Smooth muscle cell (in vitro differentiated cells): Measurements from ENCODE around the gene ASXL3. TPM values are rescaled to one million over a fixed set of nuclear protein-coding genes. Genes with fewer than 3 reads are reported as not detected.

Experiments used
- DNase-seq: peaks from one replicate; lab custom pipeline; 2025; ENCODE audit not compliant: unreplicated experiment; lab: John Stamatoyannopoulos, UW
- H2AFZ ChIP-seq: fragments of 200-600 bp; sonication (generic); 2 replicates; pipeline ENCODE4 v1.6.0; 2016; ENCODE audit warnings: antibody characterized with exemption, low read depth, mild to moderate bottlenecking
- H3F3A ChIP-seq: fragments of 200-600 bp; sonication (generic); 2 replicates; pipeline ENCODE4 v1.6.0; 2017; ENCODE audit warnings: antibody characterized with exemption, low read depth
- H3K27ac ChIP-seq: fragments of 200-600 bp; sonication (generic); 2 replicates; pipeline ENCODE4 v1.5.1; 2016; ENCODE audit warnings: low read depth, mild to moderate bottlenecking
- H3K27me3 ChIP-seq: fragments of 200-600 bp; sonication (generic); 2 replicates; pipeline ENCODE4 v1.6.1; 2016; ENCODE audit warnings: low read depth, mild to moderate bottlenecking
- H3K36me3 ChIP-seq: fragments of 200-600 bp; sonication (generic); 2 replicates; pipeline ENCODE4 v1.5.1; 2016; ENCODE audit warnings: low read depth
- H3K4me1 ChIP-seq: fragments of 200-600 bp; sonication (generic); 2 replicates; pipeline ENCODE4 v1.5.1; 2016; ENCODE audit warnings: low read depth
- H3K4me2 ChIP-seq: fragments of 200-600 bp; sonication (generic); 2 replicates; pipeline ENCODE4 v1.6.0; 2016; ENCODE audit warnings: mild to moderate bottlenecking
- H3K4me3 ChIP-seq: fragments of 200-600 bp; sonication (generic); 2 replicates; pipeline ENCODE4 v1.5.1; 2016; ENCODE audit warnings: mild to moderate bottlenecking
- H3K79me2 ChIP-seq: fragments of 200-600 bp; sonication (generic); 2 replicates; pipeline ENCODE4 v1.6.0; 2016; ENCODE audit warnings: low read depth, mild to moderate bottlenecking
- H3K9ac ChIP-seq: fragments of 200-600 bp; sonication (generic); 2 replicates; pipeline ENCODE4 v1.6.0; 2016; ENCODE audit warnings: low read depth
- H3K9me3 ChIP-seq: fragments of 200-600 bp; sonication (generic); replicated peaks from 2 replicates; pipeline ENCODE4 v1.5.1; 2016; ENCODE audit warnings: low read depth
- H4K20me1 ChIP-seq: fragments of 200-600 bp; sonication (generic); 2 replicates; pipeline ENCODE4 v1.6.0; 2016; ENCODE audit warnings: low read depth
- CTCF ChIP-seq: fragments of 200-600 bp; sonication (generic); IDR thresholded peaks from 2 replicates; pipeline ENCODE4 v1.5.1; 2017; ENCODE audit warnings: borderline replicate concordance, mild to moderate bottlenecking, antibody characterized with exemption; ENCODE audit not compliant: insufficient read depth, poor library complexity, severe bottlenecking
- WGBS: methylation state at CpG from one replicate; pipeline ENCODE4 v1.1.7; 2016; ENCODE audit warnings: low lambda C conversion rate; 5-methylcytosine and 5-hydroxymethylcytosine counted together
- polyA plus RNA-seq: library from polyadenylated mRNA; unstranded; fragments of >200 nt; fragmentation: Nextera tagmentation; extraction: Ambion mirVana; gene quantifications from 2 replicates; pipeline ENCODE4 v1.2.1, GENCODE V29; 2016
- total RNA-seq: library from RNA; depleted of rRNA; stranded (reverse); fragments of >200 nt; gene quantifications from 2 replicates; pipeline ENCODE4 v1.2.3, GENCODE V29; 2014

ASXL3 gene
- total and polyA plus RNA-seq, 2 experiments from 2014 or later: 1.2 to 5.9 TPM

- Histone ChIP-seq H2AFZ (peak overlapping the region; percentile 95), H3K27ac (peak overlapping the region; percentile 39), H3K27me3 (no peaks in the 10 kb centered on the region), H3K4me1 (peaks cover 31% of the 10 kb centered on the region), H4K20me1 (no peaks in the 10 kb centered on the region), H3K79me2 (peaks cover 9% of the 10 kb centered on the region), H3K4me2 (peak overlapping the region; percentile 85), H3K9ac (peak overlapping the region; percentile 91), H3F3A (peaks cover 14% of the 10 kb centered on the region), H3K36me3 (no peaks in the 10 kb centered on the region), H3K4me3 (peak overlapping the region; percentile 87), H3K9me3 (no peaks in the 10 kb centered on the region)
- 57% methylated on average over 5 of the region's 5 CpGs for WGBS
- no peak for DNase-seq
- TF ChIP-seq CTCF: no peak
Observed at GRCh38 chr18:33576999-33577646, 896 bp upstream of the ASXL3 start.

- H2AFZ ChIP-seq: peak overlapping the region; percentile 89
- DNase-seq: no peak
Observed at GRCh38 chr18:33578518-33579348, 714 bp downstream of the ASXL3 start.

GRCh38 chr18:33579349-33580215, 1.6 kb downstream of the ASXL3 start:
- H3K27me3 ChIP-seq: no peaks in the 10 kb centered on the region
- H3K4me2 ChIP-seq: peak overlapping the region; percentile 94
- H3K27ac ChIP-seq: peak overlapping the region; percentile 44
- peak overlapping the region; percentile 64 for H3K9ac ChIP-seq
- peaks cover 12% of the 10 kb centered on the region for H3K79me2 ChIP-seq
- DNase-seq: no peak
- no peaks in the 10 kb centered on the region for H3K36me3 ChIP-seq
- peaks cover 14% of the 10 kb centered on the region for H3F3A ChIP-seq
- no peak for TF ChIP-seq CTCF
- H3K9me3 ChIP-seq: no peaks in the 10 kb centered on the region
- peak overlapping the region; percentile 89 for H2AFZ ChIP-seq
- peaks cover 3% of the 10 kb centered on the region for H4K20me1 ChIP-seq
- H3K4me1 ChIP-seq: peaks cover 29% of the 10 kb centered on the region
- 20% methylated on average over 16 of the region's 16 CpGs for WGBS
- H3K4me3 ChIP-seq: peak overlapping the region; percentile 78

More at GRCh38 chr18:33578518-33579348, 714 bp downstream of the ASXL3 start:
- peak overlapping the region; percentile 78 for H3K4me3 ChIP-seq
- H3K9ac ChIP-seq: peak overlapping the region; percentile 64
- no peaks in the 10 kb centered on the region for H3K27me3 ChIP-seq
- WGBS: under 1% methylated on average over 70 of the region's 80 CpGs
- peak overlapping the region; percentile 44 for H3K27ac ChIP-seq
- no peaks in the 10 kb centered on the region for H3K9me3 ChIP-seq
- H4K20me1 ChIP-seq: no peaks in the 10 kb centered on the region
- H3F3A ChIP-seq: peaks cover 14% of the 10 kb centered on the region
- H3K4me1 ChIP-seq: peaks cover 29% of the 10 kb centered on the region
- peaks cover 9% of the 10 kb centered on the region for H3K79me2 ChIP-seq
- H3K4me2 ChIP-seq: peak overlapping the region; percentile 94
- no peaks in the 10 kb centered on the region for H3K36me3 ChIP-seq
- no peak for TF ChIP-seq CTCF
